GM11168 (cell line): ENCODE measurements around the gene GNG2.
"Not testable (repeated sequence)": the region's sequence is repeated elsewhere in the genome, so short reads cannot be mapped to it uniquely, and the experiment has no call there.

Experiments
- in situ Hi-C: fragments of 300-500 bp; cut with MboI; formaldehyde crosslinking; loops from one replicate; pipeline ENCODE4 v1.12.0; 2022; ENCODE audit warnings: low sequenced_read_pairs; ENCODE audit not compliant: unreplicated experiment

GNG2 gene

GRCh38 chr14:51883232-51883631, 22.8 kb downstream of the GNG2 start:
- in situ Hi-C loops: loop anchor here (5.0 kb wide), 1 partner anchor 94 kb away; no protein-coding TSS in a partner anchor

GRCh38 chr14:51884086-51884927, 23.9 kb downstream of the GNG2 start:
- in situ Hi-C loops: loop anchor here (5.0 kb wide), 1 partner anchor 93 kb away; no protein-coding TSS in a partner anchor

DNA sequence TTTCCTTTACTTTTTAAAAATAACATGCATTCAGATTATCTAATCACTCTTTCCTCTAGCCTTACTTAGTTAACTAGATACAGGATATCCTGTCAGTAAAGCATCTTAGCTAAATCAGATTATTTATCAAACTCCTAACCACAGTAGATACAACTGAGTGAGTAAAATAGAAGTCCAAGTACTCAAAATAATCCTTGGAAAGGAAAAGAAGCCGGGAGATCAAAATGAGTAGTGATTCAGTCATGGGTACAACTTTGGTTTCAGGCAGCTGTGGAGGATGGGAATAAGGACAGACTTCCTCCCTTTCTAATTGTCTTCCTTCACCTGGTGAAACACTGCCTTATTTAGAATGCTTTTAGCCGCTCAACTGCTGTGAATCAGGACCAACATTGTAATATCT, 29.4 kb downstream of the GNG2 start:
- in situ Hi-C loops: no loop called here

DNA sequence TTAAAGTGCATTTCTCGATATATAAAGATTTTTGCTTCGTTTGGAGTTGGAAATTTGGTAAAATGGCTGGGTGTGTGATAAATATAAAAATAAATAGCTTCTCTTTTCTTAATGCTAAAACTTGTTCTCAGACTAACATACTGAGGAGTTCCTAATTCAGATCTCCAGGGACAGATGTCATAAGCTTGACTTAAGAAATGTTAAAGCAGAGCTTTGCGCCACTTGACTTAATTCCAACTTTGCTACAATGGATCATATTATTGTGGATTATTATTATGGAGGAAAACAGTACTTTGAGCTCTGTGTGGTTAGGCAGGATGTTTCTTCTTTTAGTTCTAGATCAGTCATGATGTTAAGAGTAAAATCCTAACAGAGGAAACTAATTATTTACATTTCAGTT, 33.8 kb downstream of the GNG2 start:
- in situ Hi-C loops: no loop called here

DNA sequence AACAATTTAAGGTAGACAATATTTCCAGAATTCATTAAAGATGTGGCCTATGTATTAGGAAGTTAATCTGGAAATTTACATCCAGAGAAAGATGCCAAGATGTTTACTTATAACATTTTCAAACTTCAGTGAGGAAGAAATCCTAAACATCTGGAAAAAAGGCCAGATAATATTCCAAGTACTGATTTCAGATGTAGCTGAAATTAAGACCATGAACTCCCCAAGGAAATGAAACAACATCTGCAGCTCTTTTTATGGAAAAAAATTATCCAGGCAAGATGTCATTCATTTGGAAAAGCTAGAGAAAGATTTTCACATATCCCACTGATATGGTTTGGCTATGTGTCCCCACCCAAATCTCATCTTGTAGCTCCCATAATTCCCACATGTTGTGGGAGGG, 35.0 kb downstream of the GNG2 start:
- in situ Hi-C loops: no loop called here

DNA sequence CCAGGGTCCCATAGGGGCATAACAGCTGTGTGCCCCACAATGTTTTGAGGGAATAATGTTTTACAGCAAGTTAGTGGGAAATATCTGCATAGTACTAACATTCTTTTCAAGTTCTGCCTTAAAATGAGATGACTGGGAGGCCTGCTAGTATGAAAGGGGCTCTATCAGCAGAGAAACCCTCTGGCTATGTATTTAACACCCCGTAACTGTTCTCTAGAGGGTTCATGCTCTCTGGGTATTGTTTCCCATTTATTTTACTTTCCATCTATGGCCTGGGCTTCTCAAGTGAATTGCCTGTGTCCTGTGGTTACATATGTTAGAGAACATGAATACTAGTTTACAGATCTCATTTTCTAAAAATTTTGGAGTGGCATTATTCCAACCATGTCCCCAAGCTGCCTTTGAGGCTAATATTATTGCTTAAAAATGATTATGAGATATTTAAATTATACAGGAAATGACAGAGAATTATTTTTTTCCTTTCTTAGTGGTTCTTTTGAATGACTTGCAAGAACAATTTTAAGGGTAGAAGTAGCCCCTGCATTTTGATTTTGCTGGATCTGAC, 37.5 kb downstream of the GNG2 start:
- in situ Hi-C loops: no loop called here

DNA sequence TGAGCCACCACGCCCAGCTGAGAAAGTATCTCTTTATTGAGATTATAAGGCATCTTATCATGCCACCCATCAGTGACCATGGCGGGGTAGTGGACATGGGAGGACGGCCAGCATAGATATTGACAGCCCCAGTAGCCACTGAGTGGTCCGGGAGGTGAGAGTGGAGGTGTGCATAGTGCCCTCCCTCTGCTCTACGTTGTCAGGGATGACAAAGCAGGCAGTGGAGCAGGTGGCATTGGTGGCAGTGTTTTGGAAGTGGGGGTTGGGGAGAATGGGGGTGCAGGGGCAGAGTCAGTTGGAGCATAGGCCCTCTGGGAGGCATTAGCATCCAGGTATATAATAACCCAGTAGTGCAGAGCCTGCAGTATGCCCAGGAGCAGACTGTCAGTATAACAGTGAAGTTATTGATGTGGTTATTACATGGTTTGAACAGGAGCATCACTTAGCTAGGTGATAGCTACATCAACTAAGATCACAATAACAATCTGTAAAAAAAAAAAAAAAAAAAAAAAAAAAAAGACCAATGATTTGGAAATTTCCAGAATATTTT, 41.1 kb downstream of the GNG2 start:
- in situ Hi-C loops: no loop called here

DNA sequence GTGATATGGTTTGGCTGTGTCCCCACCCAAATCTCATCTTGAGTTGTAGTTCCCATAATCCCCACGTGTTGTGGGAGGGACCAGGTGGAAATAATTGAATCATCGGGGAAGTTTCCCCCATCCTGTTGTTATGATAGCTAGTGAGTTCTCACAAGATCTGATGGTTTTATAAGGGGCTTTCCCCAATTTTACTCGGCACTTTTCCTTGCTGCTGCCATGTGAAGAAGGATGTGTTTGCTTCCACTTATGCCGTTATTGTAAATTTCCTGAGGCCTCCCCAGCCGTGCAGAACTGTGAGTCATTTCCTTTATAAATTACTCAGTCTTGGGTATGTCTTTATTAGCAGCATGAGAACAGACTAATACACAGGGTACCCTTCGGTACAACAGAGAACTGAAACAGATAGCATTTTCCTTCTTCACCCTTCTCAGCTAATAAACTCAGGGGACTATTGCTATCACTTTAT, 45.3 kb downstream of the GNG2 start:
- in situ Hi-C loops: not testable (repeated sequence)

GRCh38 chr14:51908086-51908485, 47.7 kb downstream of the GNG2 start:
- in situ Hi-C loops: no loop called here

GRCh38 chr14:51912112-51912786, 51.8 kb downstream of the GNG2 start:
- in situ Hi-C loops: no loop called here

GRCh38 chr14:51914310-51914709, 53.9 kb downstream of the GNG2 start:
- in situ Hi-C loops: no loop called here

- in situ Hi-C loops: no loop called here
These were observed 56.8 kb downstream of the GNG2 start for GRCh38 chr14:51917193-51917592.

- in situ Hi-C loops: no loop called here
These were observed 60.6 kb downstream of the GNG2 start for GRCh38 chr14:51921026-51921425.

- in situ Hi-C loops: no loop called here
These were observed 62.2 kb downstream of the GNG2 start for GRCh38 chr14:51922624-51923023.

GRCh38 chr14:51924600-51924999, 64.2 kb downstream of the GNG2 start:
- in situ Hi-C loops: no loop called here

GRCh38 chr14:51925980-51926379, 65.6 kb downstream of the GNG2 start:
- in situ Hi-C loops: no loop called here

- in situ Hi-C loops: no loop called here
These were observed 66.0 kb downstream of the GNG2 start for GRCh38 chr14:51926449-51926848.

- in situ Hi-C loops: no loop called here
These were observed 68.2 kb downstream of the GNG2 start for GRCh38 chr14:51928568-51928967.

DNA sequence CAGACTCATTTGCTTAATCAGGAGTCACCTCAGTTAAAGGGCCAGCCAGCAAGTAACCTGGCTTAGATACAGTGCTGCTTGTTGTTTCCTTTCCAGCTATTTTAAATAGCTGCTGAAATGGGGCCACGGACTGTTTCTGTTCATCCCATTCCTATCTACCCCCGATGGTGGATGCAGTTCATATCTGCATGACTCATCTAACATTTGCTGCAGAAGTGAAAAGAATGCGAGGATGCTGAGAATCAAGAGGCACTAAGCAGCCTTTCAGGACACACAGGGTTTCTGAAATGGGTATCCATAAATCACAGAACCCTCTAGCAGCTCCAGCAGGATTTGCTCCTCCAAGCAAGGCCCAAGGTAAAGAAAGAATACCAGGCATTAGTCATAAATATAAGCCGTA, 68.8 kb downstream of the GNG2 start:
- in situ Hi-C loops: no loop called here

DNA sequence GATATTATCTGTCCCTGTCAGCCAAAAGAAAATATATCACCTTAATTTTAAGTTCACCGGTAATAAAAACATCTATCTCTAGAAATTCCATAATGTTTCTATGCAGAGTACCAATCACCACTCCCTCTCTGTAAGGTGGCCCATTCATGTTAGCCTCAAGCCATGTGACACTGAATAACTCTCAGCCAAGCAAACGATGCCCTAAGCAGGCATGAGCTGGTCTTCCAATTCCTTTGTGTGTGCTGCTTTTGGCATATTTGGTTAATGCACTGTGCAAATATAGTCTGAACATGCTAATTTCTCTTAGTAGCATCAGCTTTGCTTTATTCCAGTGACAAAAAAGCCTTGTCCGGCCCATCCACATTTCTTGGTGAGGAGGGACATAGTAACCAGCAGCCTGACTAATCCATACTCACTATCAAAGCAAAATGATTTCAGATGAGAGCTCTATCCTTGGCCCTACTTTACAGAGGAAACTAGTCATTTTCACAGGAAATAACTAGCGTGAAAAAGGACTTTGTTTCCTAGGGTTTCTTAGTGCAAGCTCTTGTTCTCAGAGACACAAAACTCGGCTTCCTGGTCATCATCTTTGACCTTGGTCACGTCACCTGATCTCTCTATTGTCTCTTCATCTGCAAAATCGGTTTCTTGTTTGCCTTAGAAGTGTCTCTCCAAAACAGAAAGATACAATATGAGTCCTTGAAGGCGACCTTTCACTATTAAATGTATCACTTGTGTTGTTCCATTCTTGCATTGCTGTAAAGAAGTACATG, 69.7 kb downstream of the GNG2 start:
- in situ Hi-C loops: no loop called here
